GM19452 (cell line): Measurements from ENCODE around the gene NHEJ1.

Source experiments
- ATAC-seq: cut with Tn5 transposase; IDR thresholded peaks from one replicate; pipeline ENCODE4 v1.9.1; 2021; ENCODE audit not compliant: unreplicated experiment

NHEJ1 gene

DNA sequence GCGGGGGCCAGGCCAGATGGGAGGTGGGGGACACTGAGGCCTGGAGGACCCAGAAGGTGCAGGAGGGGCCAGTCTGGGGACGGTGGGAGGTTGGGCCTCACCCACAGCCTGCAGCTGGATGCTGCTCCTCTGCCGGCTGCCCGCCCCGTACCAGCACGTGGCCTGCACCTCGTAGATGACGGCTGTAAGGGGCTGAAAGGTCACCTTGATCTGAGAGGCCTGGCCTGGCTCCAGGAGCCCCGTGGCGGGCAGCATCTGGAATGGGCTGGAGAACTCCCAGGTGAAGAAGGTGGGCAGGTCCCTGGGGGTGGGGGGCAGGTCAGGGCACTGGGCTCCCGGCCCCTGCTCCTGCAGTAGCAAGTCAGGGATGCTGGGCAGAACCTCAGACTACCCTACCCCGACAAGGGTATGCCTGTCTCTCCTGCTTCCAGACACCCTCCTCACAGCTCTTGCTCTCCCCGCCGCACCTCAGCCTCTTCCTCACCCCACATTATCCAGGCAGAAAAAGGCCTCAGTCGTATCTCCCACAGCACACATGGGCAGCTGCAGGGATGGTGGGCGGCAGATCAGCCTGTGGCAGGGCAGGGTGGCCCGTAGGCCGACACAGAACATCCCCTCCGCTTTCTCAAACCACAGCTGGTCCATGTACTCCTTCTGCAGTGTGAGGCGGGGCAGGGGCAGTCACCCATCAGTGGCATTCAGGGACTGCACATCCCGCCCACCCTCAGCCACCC is 129.4 kb downstream of the NHEJ1 start:
- ATAC-seq = no peak

DNA sequence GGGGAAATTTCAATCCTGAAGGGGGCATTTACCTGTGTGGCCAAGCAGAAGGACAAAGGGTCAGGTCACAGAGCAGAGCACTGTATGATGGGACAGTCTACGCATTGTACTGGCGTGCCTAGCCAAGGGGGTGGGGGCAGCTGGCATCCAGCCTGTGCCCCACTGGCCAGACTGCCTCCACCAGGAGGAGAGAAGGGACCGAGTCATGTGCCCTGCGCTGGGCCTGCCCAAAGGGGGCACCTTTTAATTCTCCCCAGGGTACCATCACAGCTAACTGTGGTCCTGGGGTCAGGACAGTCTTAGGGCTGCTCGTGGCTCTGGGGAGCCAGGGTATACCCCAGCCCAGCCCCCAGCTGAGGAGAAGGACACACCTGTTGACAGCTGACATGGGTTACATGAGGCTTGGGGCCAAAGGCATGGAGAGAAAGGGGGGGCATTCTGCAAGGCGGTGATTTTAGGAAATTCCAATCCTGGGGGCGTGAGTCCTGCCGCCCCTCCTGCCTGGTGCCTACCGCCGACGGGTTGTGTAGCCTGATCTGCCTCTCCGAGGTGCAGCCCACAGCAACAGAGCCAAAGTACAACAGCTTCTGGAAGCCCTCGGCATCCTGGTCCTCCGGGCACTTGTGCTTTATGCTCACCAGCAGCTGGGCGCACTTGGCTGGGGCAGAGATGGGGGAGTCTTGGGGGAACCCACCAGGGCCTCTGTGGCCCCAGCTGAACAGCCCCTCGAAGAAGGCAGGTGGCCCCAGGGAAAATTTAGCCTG is 130.3 kb downstream of the NHEJ1 start:
- no peak for ATAC-seq

DNA sequence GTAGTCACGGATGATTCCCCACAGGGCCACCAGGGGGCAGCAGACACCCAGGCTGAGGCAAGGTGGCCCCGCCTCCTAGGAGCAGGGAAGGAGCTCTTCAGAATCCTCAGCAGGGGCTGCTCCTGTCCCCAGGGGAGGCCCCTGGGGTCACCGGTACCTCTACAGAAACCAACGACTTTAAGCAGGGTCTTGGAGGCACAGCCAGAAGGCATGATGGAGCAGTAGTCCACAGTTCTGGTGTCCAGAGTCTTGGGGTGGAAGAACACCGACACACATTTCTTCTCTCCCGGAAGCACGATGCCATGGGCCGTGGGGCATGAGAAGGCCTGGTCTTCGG is 130.8 kb downstream of the NHEJ1 start:
- ATAC-seq = no peak

DNA sequence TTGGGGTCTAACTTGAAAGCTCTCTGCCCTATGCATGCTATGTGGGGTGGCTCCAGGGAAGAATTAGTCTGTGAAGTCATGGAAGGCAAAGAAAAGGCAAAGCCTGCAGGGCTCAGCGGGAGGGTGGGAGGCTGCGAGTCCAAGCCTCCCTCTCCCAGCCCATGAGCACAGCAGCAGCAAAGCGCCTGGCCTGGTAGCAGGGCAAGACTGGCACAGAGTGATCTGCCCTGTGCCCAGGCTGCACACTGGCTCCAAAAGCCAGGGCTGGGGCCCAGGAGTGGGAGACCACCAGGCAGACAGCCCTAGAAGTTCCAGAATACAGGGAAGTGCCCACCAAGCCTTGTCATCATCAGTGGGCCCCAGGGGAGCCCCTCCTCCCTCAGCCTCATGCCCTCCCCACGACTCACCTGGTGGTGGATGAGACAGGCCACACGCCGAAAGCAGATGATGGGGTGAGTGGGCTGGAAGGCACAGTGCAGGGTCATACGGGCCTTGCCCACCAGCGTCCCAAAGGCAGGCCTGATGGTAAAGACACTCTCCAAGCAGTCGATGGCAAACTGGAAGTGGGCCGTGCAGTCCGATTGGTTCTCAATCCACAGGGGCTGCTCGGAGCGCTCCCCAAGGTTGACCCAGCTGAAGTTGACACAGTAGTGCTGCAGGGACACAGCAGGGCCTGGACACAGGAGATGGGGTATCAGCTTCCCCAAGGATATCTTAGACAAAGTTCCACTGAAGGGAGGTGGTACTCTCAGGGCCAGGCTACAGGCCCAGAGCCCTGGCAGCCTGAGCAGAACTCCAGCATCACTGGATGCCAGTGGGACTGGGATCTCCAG is 131.4 kb downstream of the NHEJ1 start:
- ATAC-seq = no peak

DNA sequence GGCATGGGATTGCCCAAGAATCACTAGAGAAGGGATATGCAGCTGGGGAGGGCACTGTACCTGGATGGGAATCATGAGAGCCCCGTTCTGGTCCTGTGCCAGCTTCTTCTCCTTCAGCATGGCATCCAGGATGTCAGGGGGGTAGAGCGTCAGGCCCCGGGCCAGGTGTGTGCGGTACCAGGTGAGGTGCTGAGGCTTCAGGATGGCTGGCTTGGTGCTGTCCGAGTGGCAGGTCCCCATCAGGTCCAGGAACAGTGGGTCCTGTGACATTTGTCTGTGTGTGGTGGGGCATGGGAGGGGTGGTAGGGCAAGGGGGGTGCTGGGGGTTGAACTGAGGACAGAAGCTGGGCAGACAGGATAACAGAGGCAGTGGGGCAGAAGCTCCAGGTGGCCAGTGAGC is 132.5 kb downstream of the NHEJ1 start:
- no peak for ATAC-seq

DNA sequence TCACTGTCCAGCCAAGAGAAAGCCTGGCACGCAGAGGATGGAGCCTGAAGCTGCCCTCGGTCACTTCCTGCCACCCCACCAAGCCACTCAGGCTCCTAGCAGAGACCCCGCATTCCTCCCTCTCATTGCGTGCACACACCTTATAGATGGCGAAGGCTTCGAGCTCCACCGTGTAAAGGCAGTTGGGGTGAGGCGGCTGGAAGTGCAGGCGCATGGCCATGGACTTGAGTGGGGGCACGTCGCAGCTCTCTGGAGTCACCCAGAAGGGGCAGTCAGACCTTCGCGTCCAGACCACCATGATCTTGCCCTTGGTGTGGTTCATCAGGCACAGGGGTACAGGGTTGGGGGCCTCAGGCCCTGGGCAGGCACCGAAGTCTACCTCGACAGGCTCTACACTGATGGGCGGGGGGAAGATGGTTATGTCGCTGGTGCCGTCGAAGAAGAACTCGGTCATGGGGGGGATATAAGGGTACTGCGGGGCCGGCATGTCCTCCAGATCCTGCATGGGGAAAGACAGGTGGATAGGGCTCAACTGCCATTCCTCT is 133.0 kb downstream of the NHEJ1 start:
- ATAC-seq = no peak

DNA sequence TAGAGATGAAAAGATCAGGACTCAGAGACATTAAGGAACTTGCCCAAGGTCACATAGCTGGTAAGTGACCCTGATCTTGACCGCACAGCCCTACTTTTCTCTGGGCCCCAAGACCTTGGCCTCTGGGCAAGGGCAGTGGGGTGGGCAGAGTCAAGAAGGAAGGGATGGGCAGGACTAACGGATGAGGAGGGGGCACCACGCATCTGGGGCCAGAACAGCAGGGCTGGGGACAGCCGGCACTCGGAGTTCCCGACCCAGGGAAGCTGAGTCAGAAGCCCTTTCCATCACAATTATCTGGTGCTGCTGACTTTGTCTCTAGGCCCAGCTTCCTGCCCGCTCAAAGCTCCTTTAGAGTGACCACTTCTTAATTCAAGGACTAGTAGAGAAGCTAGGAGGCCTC is 133.7 kb downstream of the NHEJ1 start:
- no peak for ATAC-seq

DNA sequence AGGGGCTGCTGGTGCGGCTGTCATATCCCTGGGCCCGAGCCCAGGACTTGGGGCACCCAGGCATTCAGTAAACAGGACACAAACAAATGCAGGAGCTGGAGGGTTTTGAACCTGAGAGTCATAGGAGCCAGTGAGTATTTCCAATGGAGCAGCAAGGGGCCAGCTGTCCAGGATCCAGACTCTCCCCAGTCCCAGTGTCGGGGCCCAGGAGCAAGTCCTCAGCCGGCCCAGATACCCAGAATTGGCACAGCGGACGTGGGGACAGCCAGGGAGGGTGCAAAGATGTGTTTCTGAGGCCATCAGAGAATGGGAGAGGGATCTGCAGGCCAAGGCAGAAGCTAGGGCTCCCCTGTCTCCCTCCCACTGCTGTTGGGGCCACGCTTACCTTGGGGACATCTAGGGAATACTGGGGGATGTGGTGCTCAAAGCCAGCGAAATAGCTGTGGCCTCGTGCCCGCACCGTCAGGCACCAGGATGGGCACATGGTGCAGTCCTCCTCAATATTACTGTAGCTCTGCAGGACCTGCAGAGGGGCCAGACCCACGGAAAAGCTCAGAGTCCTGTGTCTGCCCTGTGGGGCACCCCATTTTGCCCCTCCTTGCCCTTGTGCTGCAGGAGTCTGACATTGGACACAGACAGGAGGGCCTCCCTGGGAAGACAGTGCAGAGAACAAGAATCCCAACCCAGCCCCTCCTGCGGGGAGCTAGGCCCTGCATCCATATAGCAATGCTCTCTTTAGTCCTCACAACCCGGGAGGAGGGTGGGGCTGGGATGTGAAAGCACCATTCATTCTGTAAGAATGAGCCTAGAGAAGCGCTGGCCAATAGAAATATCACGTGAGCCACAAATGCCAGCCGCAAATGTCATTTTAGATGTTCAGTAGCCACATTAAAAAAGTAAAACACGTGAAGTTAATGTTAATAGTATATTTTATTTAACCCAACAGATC is 134.7 kb downstream of the NHEJ1 start:
- ATAC-seq = no peak
